Measurements from ENCODE around the gene C11orf24.

GRCh38 chr11:68289456-68289855, 17.7 kb upstream of the C11orf24 start:
- TF ChIP-seq, protein P1, sequence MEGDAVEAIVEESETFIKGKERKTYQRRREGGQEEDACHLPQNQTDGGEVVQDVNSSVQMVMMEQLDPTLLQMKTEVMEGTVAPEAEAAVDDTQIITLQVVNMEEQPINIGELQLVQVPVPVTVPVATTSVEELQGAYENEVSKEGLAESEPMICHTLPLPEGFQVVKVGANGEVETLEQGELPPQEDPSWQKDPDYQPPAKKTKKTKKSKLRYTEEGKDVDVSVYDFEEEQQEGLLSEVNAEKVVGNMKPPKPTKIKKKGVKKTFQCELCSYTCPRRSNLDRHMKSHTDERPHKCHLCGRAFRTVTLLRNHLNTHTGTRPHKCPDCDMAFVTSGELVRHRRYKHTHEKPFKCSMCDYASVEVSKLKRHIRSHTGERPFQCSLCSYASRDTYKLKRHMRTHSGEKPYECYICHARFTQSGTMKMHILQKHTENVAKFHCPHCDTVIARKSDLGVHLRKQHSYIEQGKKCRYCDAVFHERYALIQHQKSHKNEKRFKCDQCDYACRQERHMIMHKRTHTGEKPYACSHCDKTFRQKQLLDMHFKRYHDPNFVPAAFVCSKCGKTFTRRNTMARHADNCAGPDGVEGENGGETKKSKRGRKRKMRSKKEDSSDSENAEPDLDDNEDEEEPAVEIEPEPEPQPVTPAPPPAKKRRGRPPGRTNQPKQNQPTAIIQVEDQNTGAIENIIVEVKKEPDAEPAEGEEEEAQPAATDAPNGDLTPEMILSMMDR (conservative IDR thresholded peaks at IDR 0.05; ENCODE audit: low read depth, low read length) = no peak
- no peak for TF ChIP-seq EZH2 (IDR thresholded peaks at IDR 0.05; ENCODE audit: borderline replicate concordance, low read depth, low read length, poor library complexity, severe bottlenecking)

Data from A673 (cell line).